HepG2 (cell line): ENCODE results near the gene DOCK4. TPM values are rescaled to one million over a fixed set of nuclear protein-coding genes. Genes with fewer than 3 reads are reported as not detected.

Source experiments
- ATAC-seq: fragments of 200-7000 bp; cut with Tn5 transposase; 3 replicates; pipeline ENCODE4 v1.9.1; 2020; ENCODE audit warnings: mild to moderate bottlenecking, moderate library complexity
- BruUV-seq: library from RNA; stranded (reverse); fragments of 400-500 nt; replicated peaks from 2 replicates; lab custom pipeline; 2021; lab: Mats Ljungman, UMichigan
- CTCF ChIA-PET: fragments of 300-600 bp; formaldehyde crosslinking; extraction: SDS; loops from one replicate; lab custom pipeline; 2021; ENCODE audit warnings: low total read pairs, inconsistent platforms, low intra/inter-chr PET ratio; lab: Yijun Ruan, JAX
- POLR2A ChIA-PET: fragments of 350-600 bp; sonication (Branson Sonifier 250); formaldehyde crosslinking; loops from one replicate; lab custom pipeline; 2020; ENCODE audit warnings: antibody characterized with exemption, inconsistent platforms; lab: Yijun Ruan, JAX
- DNase-seq: peaks from one replicate; pipeline ENCODE4 v3.0.0-alpha.2; 2015; ENCODE audit warnings: low spot score
- FAIRE-seq: peaks from 3 replicates; lab custom pipeline; 2011; peaks lifted over from hg19 to GRCh38; lab: Jason Lieb, UNC
- H2AFZ ChIP-seq: one replicate; pipeline ENCODE4 v1.6.1; 2011; ENCODE audit warnings: low read length, inconsistent platforms
- H3K27ac ChIP-seq: fragments of 300-600 bp; 3 replicates; pipeline ENCODE4 v1.8.0; 2011; ENCODE audit warnings: mixed run types, mild to moderate bottlenecking, mixed read lengths, low read length, inconsistent platforms; ENCODE audit not compliant: insufficient read depth; ENCODE audit errors: extremely low read length
- H3K27me3 ChIP-seq, 2 experiments: fragments of 200-600 bp in 1 of 2; 2 replicates in 1 of 2; 3 replicates in 1 of 2; pipeline versions ENCODE4 v1.6.0 to v1.8.0; 2011; ENCODE audit warnings: low read length in 2 of 2, mild to moderate bottlenecking in 2 of 2, moderate library complexity in 2 of 2, inconsistent platforms in 1 of 2; ENCODE audit not compliant: insufficient read depth in 2 of 2, control insufficient read depth in 1 of 2
- H3K36me3 ChIP-seq, 2 experiments: fragments of 200-600 bp in 1 of 2; replicated peaks in 1 of 2; 2 replicates in 1 of 2; 3 replicates in 1 of 2; pipeline versions ENCODE4 v1.5.1 to v1.8.0; 2011; ENCODE audit warnings: low read length in 2 of 2, inconsistent platforms in 1 of 2; ENCODE audit not compliant: insufficient read depth in 2 of 2, control insufficient read depth in 1 of 2
- H3K4me1 ChIP-seq: 2 replicates; pipeline ENCODE4 v1.5.1; 2012; ENCODE audit warnings: low read length, inconsistent platforms; ENCODE audit not compliant: insufficient read depth
- H3K4me2 ChIP-seq: 2 replicates; pipeline ENCODE4 v1.6.0; 2011; ENCODE audit warnings: low read depth, low read length, inconsistent platforms
- H3K4me3 ChIP-seq, 3 experiments: fragments of 200-600 bp in 1 of 3; sonication (generic), shearing (Covaris generic) in 1 of 3; replicated peaks in 1 of 3; 2 replicates each; pipeline ENCODE4 v1.5.1; 2011 to 2016; ENCODE audit warnings: low read length in 3 of 3, inconsistent platforms in 2 of 3, low read depth in 2 of 3, mild to moderate bottlenecking in 2 of 3, control low read depth in 1 of 3, mixed read lengths in 1 of 3; ENCODE audit not compliant: insufficient read depth in 1 of 3
- H3K79me2 ChIP-seq: one replicate; pipeline ENCODE4 v1.6.1; 2011; ENCODE audit warnings: low read length, inconsistent platforms; ENCODE audit not compliant: insufficient read depth
- H3K9ac ChIP-seq: 2 replicates; pipeline ENCODE4 v1.6.0; 2011; ENCODE audit warnings: mild to moderate bottlenecking, low read depth, low read length, inconsistent platforms; ENCODE audit not compliant: insufficient read depth
- H3K9me3 ChIP-seq: 2 replicates; pipeline ENCODE4 v1.5.1; 2012; ENCODE audit warnings: mild to moderate bottlenecking, low read length
- H4K20me1 ChIP-seq: 2 replicates; pipeline ENCODE4 v1.6.0; 2011; ENCODE audit warnings: inconsistent platforms, mild to moderate bottlenecking, low read length, moderate library complexity; ENCODE audit not compliant: insufficient read depth
- FLYWCH1 ChIP-seq: sonication (generic); formaldehyde crosslinking; IDR thresholded peaks from 2 replicates; pipeline ENCODE4 v1.8.1; 2023; ENCODE audit warnings: mild to moderate bottlenecking, missing genetic modification reagents
- GABPA ChIP-seq, 2 experiments: IDR thresholded peaks; 2 replicates each; pipeline ENCODE4 v1.6.1; 2011 to 2016; ENCODE audit warnings: low read depth in 2 of 2, low read length in 1 of 2, missing biosample characterization in 1 of 2, missing genetic modification characterization in 1 of 2
- GATA4 ChIP-seq: sonication (generic); IDR thresholded peaks from 2 replicates; pipeline ENCODE4 v1.6.1; 2016; ENCODE audit warnings: antibody characterized with exemption, low read depth, borderline replicate concordance
- KDM3A ChIP-seq: IDR thresholded peaks from 2 replicates; pipeline ENCODE4 v1.6.1; 2018; ENCODE audit warnings: low read depth, missing compliant biosample characterization
- MTF1 ChIP-seq: sonication (generic); formaldehyde crosslinking; IDR thresholded peaks from 2 replicates; pipeline ENCODE4 v1.5.0; 2020; ENCODE audit warnings: missing genetic modification reagents
- NR3C1 ChIP-seq: sonication (generic); formaldehyde crosslinking; IDR thresholded peaks from 2 replicates; pipeline ENCODE4 v1.4.0; 2020; ENCODE audit warnings: missing genetic modification reagents
- ZIK1 ChIP-seq: sonication (generic); formaldehyde crosslinking; IDR thresholded peaks from 2 replicates; pipeline ENCODE4 v1.5.0; 2020; ENCODE audit warnings: mild to moderate bottlenecking, low read depth, missing genetic modification reagents, borderline replicate concordance
- WGBS: methylation state at CpG from one replicate; pipeline ENCODE4 v1.1.6; 2017; ENCODE audit warnings: low lambda C conversion rate; 5-methylcytosine and 5-hydroxymethylcytosine counted together
- in situ Hi-C: cut with HindIII; loops from 2 replicates; pipeline ENCODE4 v1.10.0; 2017; ENCODE audit warnings: low pct_unique_long_range_greater_than_20kb; ENCODE audit not compliant: extremely low pct_ligation_motif_present
- intact Hi-C: fragments of 100-400 bp; cut with micrococcal nuclease; formaldehyde crosslinking; loops from one replicate; pipeline ENCODE4 v1.10.0; 2022; ENCODE audit not compliant: unreplicated experiment
- polyA plus RNA-seq, 8 experiments: library from polyadenylated mRNA; depleted of rRNA in 3 of 8; stranded (reverse) in 7 of 8; unstranded in 1 of 8; fragments of >200 nt; fragmentation: Illumina TruSeq in 4 of 8; extraction: Trizol in 4 of 8; gene quantifications; 2 replicates each; pipeline versions ENCODE4 v1.2.1 to v1.2.3, GENCODE V29; 2011 to 2016; ENCODE audit warnings: low read depth in 4 of 8, missing spikeins in 1 of 8, mixed read lengths in 1 of 8; ENCODE audit not compliant: insufficient read depth in 1 of 8
- total RNA-seq, 5 experiments: library from RNA; depleted of rRNA; stranded (reverse); fragments of >200 nt; fragmentation: Illumina TruSeq; extraction: Trizol; gene quantifications; 2 replicates each; pipeline ENCODE4 v1.2.3, GENCODE V29; 2016; ENCODE audit warnings: low read depth in 1 of 5
- TF ChIP-seq, protein P1 (sequence below): IDR thresholded peaks from 2 replicates; pipeline ENCODE4 v1.6.1; 2016; ENCODE audit warnings: control low read depth
- TF ChIP-seq, protein P2 (sequence below): sonication (generic); formaldehyde crosslinking; IDR thresholded peaks from 2 replicates; pipeline ENCODE4 v1.4.0; 2020; ENCODE audit warnings: missing genetic modification reagents
- TF ChIP-seq, protein P3 (sequence below): sonication (generic); formaldehyde crosslinking; IDR thresholded peaks from 2 replicates; pipeline ENCODE4 v1.8.1; 2023; ENCODE audit warnings: missing genetic modification reagents, mild to moderate bottlenecking, borderline replicate concordance
- TF ChIP-seq, protein P4 (sequence below): sonication (generic); formaldehyde crosslinking; IDR thresholded peaks from 2 replicates; pipeline ENCODE4 v1.8.1; 2023; ENCODE audit warnings: mild to moderate bottlenecking, inconsistent platforms, moderate library complexity, missing genetic modification reagents, borderline replicate concordance

DOCK4 gene
- total and polyA plus RNA-seq, 2 of the 13 experiments (the other 11 are each of a cell fraction or from before 2014, with no cell fraction given): 13.5 to 17.4 TPM

DNA sequence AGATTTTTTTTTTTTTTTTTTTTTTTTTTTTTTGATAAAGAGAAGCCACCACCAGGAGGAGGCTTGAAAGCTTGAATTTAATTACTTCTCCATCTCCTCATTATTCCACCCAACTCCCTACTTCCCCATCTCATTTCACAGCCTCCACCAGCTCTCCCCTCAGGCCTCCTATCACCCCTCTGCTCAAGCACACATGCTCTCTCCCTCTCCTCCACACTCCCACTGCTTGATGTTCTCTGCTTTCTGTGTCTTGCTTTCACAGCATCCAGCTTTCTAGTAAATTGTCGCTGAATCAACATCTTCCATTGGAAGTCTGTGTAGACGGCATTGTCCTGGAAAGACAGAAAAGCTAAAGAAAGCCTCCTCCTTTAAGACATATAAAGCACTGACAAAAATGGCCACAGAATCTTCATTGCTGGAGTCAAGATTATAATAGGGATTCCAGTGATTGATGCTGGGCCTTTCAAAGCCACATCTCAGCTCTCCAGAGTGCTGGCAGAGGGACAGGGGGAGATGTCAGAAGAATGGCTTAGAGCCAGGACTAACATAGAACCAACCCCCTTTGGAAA lies 58.3 kb downstream of the DOCK4 start (continued):
- TF ChIP-seq KDM3A (CRISPR knock-in tag) (no peak), MTF1 (CRISPR knock-in tag) (no peak), FLYWCH1 (CRISPR knock-in tag) (no peak), ZIK1 (CRISPR knock-in tag) (no peak)
- TF ChIP-seq, protein P1, sequence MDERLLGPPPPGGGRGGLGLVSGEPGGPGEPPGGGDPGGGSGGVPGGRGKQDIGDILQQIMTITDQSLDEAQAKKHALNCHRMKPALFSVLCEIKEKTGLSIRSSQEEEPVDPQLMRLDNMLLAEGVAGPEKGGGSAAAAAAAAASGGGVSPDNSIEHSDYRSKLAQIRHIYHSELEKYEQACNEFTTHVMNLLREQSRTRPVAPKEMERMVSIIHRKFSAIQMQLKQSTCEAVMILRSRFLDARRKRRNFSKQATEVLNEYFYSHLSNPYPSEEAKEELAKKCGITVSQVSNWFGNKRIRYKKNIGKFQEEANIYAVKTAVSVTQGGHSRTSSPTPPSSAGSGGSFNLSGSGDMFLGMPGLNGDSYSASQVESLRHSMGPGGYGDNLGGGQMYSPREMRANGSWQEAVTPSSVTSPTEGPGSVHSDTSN (CRISPR knock-in tag): no peak

DNA sequence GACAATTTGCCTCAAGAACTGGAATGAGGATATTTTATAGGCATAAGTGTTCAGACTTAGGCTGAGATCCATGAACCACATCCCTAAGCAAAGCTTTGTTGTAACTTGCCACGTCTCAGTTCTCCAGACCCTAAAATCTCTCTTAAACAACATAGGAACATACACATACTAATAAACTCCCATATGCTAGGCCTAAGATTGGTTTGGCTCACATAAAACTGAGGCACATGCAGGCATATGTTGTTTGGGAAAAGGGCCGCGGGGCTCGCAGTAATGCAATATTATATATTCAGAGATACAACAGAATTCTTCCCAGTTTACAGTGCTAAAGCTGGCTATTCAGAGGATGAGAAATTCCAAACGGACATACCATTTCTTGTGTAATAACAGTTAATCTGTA lies 61.0 kb downstream of the DOCK4 start:
- FAIRE-seq (no peak), ATAC-seq (no peak), DNase-seq (no peak)
- in situ Hi-C loops: no loop called here
- no peaks in the 10 kb centered on the region for H3K4me1 ChIP-seq
- peaks cover 16% of the 10 kb centered on the region for H3K79me2 ChIP-seq
- TF ChIP-seq GABPA (IDR thresholded peaks at IDR 0.05; ENCODE audit: low read depth, low read length): no peak
- TF ChIP-seq GABPA (CRISPR knock-in tag; IDR thresholded peaks at IDR 0.05; ENCODE audit: low read depth): no peak
- no peak for TF ChIP-seq GATA4
- TF ChIP-seq, protein P2, sequence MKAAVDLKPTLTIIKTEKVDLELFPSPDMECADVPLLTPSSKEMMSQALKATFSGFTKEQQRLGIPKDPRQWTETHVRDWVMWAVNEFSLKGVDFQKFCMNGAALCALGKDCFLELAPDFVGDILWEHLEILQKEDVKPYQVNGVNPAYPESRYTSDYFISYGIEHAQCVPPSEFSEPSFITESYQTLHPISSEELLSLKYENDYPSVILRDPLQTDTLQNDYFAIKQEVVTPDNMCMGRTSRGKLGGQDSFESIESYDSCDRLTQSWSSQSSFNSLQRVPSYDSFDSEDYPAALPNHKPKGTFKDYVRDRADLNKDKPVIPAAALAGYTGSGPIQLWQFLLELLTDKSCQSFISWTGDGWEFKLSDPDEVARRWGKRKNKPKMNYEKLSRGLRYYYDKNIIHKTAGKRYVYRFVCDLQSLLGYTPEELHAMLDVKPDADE (CRISPR knock-in tag): no peak
- TF ChIP-seq, protein P3, sequence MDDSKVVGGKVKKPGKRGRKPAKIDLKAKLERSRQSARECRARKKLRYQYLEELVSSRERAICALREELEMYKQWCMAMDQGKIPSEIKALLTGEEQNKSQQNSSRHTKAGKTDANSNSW (CRISPR knock-in tag): no peak
- TF ChIP-seq, protein P4, sequence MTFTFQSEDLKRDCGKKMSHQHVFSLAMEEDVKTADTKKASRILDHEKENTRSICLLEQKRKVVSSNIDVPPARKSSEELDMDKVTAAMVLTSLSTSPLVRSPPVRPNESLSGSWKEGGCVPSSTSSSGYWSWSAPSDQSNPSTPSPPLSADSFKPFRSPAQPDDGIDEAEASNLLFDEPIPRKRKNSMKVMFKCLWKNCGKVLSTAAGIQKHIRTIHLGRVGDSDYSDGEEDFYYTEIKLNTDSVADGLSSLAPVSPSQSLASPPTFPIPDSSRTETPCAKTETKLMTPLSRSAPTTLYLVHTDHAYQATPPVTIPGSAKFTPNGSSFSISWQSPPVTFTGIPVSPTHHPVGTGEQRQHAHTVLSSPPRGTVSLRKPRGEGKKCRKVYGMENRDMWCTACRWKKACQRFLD (CRISPR knock-in tag): no peak
- TF ChIP-seq NR3C1 (CRISPR knock-in tag): no peak
- no peak overlapping the region for H3K27ac ChIP-seq
- intact Hi-C loops: no loop called here
- no peak overlapping the region for H3K4me2 ChIP-seq
- H3K4me3 ChIP-seq: no peak overlapping the region
- no peak overlapping the region for H3K9ac ChIP-seq
- BruUV-seq: no TSS peak
- H3K9me3 ChIP-seq: no peaks in the 10 kb centered on the region
- ChIA-PET POLR2A (no interaction called here), CTCF (no interaction called here)
- H2AFZ ChIP-seq: no peak overlapping the region
- no peaks in the 10 kb centered on the region; the same call in none of the 2 replicates for H4K20me1 ChIP-seq
- no peaks in the 10 kb centered on the region for H3K36me3 ChIP-seq
- H3K27me3 ChIP-seq: no peaks in the 10 kb centered on the region
- 97% methylated on average over 5 of the region's 5 CpGs for WGBS
